Activated CD4-positive, alpha-beta T cell treated with anti-CD3 and anti-CD28 coated beads, Interleukin-2, amount 50 U/mL, for 4 hours (primary cell): Measurements from ENCODE around the gene NTM.

Source experiments
- DNase-seq, 2 experiments: peaks; one replicate each; pipeline ENCODE4 v3.0.0-alpha.2; 2020

The NTM gene

GRCh38 chr11:131880976-131881375 is 510.6 kb downstream of the NTM start:
- DNase-seq, result no peak

GRCh38 chr11:131883332-131883731 is 512.9 kb downstream of the NTM start:
- DNase-seq, result no peak

GRCh38 chr11:131884461-131885073 is 514.2 kb downstream of the NTM start:
- DNase-seq, result no peak

GRCh38 chr11:131885431-131885830 is 515.0 kb downstream of the NTM start:
- no peak for DNase-seq

GRCh38 chr11:131886201-131886600 is 515.8 kb downstream of the NTM start:
- no peak for DNase-seq

- DNase-seq, result no peak
Measured at GRCh38 chr11:131888230-131888855, 517.9 kb downstream of the NTM start.

GRCh38 chr11:131889146-131889577 is 518.7 kb downstream of the NTM start:
- no peak for DNase-seq

GRCh38 chr11:131889760-131890581 is 519.6 kb downstream of the NTM start:
- no peak for DNase-seq

GRCh38 chr11:131893103-131893890 is 522.9 kb downstream of the NTM start:
- no peak for DNase-seq

- no peak for DNase-seq
Measured at GRCh38 chr11:131893988-131894387, 523.6 kb downstream of the NTM start.

- no peak for DNase-seq
Measured at GRCh38 chr11:131894615-131895544, 524.5 kb downstream of the NTM start.

- DNase-seq, result no peak
Measured at GRCh38 chr11:131895865-131896264, 525.5 kb downstream of the NTM start.

- no peak for DNase-seq
Measured at GRCh38 chr11:131896978-131897615, 526.7 kb downstream of the NTM start.

GRCh38 chr11:131897956-131898355 is 527.5 kb downstream of the NTM start:
- no peak for DNase-seq

GRCh38 chr11:131898949-131899348 is 528.5 kb downstream of the NTM start:
- no peak for DNase-seq

GRCh38 chr11:131899950-131900580 is 529.6 kb downstream of the NTM start:
- no peak for DNase-seq

- no peak for DNase-seq
Measured at GRCh38 chr11:131902421-131902820, 532.0 kb downstream of the NTM start.

- no peak for DNase-seq
Measured at GRCh38 chr11:131903074-131903473, 532.7 kb downstream of the NTM start.

- no peak for DNase-seq
Measured at GRCh38 chr11:131904756-131905155, 534.3 kb downstream of the NTM start.

GRCh38 chr11:131906963-131907362 is 536.5 kb downstream of the NTM start:
- no peak for DNase-seq

- DNase-seq, result no peak
Measured at GRCh38 chr11:131907371-131907770, 537.0 kb downstream of the NTM start.
